ENCODE data around the gene SPC24.

DNA sequence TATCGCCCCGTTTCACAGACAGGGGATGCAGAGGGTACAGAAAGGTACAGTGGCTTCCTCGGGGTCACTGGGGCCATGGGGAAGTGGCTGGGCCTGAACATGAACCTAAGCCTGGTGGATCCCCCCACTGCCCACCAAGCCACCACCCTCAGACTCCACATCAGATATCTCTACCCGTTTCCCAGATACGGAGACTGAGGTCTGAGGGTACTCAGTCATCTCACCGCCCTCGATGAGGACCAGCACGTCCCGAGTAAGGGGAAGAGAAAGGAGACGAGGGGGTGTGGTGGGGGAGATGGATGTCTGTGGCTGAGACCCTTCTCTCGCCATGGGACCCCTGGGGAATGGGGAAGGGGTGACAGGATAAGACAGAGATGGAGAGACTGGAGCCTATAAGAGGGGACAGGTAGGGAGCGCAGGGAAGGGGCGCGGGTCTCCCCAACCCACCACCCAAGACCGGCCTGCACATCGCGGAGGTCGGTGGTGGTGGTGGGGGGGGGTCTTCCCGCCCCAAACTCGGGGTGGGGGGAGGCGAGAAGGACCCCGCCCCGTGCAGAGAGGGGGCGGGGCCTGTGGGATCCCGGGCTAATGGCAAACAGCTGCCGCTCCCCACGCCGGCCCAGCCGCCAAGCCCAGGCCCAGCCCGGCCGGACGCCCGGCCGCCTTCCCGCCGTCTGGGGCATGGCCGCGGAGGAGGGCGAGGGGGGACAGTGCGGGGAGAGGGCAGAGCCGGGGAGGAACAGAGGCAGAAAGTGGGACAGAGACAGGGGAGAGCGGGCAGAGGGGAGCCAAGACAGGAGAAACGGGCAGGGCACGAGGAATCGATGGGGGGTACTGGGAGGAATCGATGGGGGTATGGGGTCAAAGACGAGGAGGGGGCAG, 41.1 kb upstream of the SPC24 start:
- no peak for TF ChIP-seq CTCF (IDR thresholded peaks at IDR 0.05)
- no peak for TF ChIP-seq POLR2A (IDR thresholded peaks at IDR 0.05)
- no peak for TF ChIP-seq POLR2AphosphoS5 (IDR thresholded peaks at IDR 0.05)

Measured in breast epithelium (tissue), 3 donors.